Omental fat pad (tissue), 4 donors: ENCODE measurements around the gene FES. TPM values are rescaled to one million over a fixed set of nuclear protein-coding genes. Genes with fewer than 3 reads are reported as not detected.

ENCODE experiments used
- ATAC-seq: fragments of 150-250 bp; one replicate; pipeline ENCODE4 v1.9.1; 2016; ENCODE audit warnings: mild to moderate bottlenecking, moderate library complexity; ENCODE audit not compliant: low FRiP score
- DNase-seq: peaks from one replicate; pipeline ENCODE4 v3.0.0-alpha.2; 2019; ENCODE audit warnings: low spot score
- total RNA-seq, 4 donors: library from RNA; depleted of rRNA; stranded (reverse); fragments of >200 nt; gene quantifications; one replicate each; pipeline ENCODE4 v1.1.0, GENCODE V29; 2016
- TF ChIP-seq, protein P1 (sequence below), 3 donors: fragments of 450-650 bp; IDR thresholded peaks; one replicate each; pipeline ENCODE4 v1.5.1; 2016 to 2017; ENCODE audit warnings: antibody characterized with exemption in 3 of 3, mild to moderate bottlenecking in 3 of 3, moderate library complexity in 2 of 3

Gene FES
- total RNA-seq, 4 donors from 2014 or later: 57.0 to 146 (median 77.2) TPM

DNA sequence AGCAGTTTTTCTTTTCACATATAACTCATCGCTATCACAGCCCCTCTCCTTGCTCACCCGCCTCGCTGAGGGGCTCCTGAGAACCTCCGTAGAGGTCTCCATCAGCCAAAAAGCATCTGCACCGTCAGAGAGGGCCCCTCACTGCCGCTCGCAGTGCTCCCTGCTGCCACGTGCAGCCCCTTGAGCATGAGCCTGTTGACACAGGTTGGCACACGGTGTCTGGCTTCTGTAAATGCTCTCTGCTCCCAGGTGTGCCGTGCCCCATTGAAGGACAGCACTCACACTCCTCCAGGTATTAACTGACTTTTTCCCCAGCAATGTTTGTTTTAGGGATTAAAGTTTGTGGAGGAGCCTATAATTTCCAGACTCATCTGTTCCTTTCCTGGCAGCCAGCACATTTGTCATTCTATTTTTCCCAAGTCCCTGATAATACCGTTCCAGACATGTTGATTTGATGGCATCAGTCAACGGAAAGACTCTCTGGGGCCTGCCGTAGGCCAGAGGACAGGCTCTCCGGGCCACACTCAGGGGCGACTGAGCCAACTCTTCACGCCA lies 18.1 kb upstream of the FES start:
- TF ChIP-seq, protein P1, sequence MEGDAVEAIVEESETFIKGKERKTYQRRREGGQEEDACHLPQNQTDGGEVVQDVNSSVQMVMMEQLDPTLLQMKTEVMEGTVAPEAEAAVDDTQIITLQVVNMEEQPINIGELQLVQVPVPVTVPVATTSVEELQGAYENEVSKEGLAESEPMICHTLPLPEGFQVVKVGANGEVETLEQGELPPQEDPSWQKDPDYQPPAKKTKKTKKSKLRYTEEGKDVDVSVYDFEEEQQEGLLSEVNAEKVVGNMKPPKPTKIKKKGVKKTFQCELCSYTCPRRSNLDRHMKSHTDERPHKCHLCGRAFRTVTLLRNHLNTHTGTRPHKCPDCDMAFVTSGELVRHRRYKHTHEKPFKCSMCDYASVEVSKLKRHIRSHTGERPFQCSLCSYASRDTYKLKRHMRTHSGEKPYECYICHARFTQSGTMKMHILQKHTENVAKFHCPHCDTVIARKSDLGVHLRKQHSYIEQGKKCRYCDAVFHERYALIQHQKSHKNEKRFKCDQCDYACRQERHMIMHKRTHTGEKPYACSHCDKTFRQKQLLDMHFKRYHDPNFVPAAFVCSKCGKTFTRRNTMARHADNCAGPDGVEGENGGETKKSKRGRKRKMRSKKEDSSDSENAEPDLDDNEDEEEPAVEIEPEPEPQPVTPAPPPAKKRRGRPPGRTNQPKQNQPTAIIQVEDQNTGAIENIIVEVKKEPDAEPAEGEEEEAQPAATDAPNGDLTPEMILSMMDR (IDR thresholded peaks at IDR 0.05): no peak
- DNase-seq: no peak
- no peak for ATAC-seq

DNA sequence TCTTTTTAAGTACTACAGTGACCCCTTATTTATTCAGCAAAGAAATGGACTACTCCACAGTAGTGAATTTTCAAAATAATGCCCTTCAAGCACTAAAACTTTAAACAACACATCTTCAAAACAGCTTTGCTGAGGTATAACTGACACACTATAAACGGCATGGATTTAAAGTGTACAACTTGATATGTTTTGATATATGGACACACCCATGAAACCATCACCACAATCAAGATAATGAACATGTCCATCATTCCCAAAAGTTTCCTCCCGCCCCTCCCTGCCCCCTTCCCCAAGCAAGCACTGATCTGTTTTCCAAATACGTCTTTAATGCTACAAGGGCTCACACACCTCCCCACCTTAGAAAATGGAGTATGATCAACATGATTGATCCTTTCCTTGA lies 17.5 kb upstream of the FES start:
- ATAC-seq (no peak), DNase-seq (no peak)
- TF ChIP-seq, protein P1 (IDR thresholded peaks at IDR 0.05): no peak

DNA sequence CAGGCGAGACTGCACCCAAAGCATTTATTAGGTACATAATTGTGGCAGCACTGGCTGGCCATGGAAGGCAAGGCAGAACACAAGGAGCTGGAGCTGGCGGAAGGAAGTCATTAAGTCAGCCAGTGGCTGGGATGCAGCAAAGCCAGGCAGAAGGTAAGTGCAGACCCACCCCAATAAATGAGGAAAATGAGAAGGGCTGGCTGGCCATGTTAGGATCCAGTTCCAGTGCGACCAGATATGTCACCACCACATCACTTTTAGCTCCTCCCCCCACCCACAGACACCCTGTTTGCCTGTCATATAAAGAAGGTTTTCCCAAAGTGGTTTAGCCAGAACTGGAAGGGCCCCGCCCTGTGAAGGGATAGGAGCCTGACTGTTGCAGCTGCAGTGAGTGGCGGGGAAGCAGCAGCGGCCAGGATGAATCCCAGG lies 16.0 kb upstream of the FES start, which contains the start of gene FURIN:
TSS of gene FURIN (plus strand) at position 328 of the 429 bp plus-strand sequence. CDS start 7,153 bp downstream, outside the sequence.
- no peak for ATAC-seq
- DNase-seq: no peak
- TF ChIP-seq, protein P1 (IDR thresholded peaks at IDR 0.05): no peak

DNA sequence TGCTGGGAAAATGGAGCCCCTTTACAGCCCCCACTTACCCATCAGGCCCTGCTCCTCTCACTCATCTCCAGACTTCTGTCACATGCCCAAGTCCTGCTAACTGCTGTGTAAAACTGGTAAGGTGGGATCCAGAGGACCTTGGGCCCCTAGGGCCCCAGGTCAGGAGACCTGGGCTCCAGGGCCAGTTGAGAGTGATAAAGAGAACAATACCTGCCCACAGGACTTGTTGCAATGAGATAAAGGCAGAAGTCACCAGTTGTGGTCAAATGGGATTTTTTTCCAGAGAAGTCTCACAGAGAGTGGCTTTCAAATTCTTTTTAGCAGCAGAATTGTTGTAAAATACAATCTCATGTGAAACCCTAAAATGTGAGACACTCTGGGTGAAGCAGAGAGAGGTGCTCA lies 15.2 kb upstream of the FES start:
- ATAC-seq: no peak
- TF ChIP-seq, protein P1 (IDR thresholded peaks at IDR 0.05): no peak
- no peak for DNase-seq

DNA sequence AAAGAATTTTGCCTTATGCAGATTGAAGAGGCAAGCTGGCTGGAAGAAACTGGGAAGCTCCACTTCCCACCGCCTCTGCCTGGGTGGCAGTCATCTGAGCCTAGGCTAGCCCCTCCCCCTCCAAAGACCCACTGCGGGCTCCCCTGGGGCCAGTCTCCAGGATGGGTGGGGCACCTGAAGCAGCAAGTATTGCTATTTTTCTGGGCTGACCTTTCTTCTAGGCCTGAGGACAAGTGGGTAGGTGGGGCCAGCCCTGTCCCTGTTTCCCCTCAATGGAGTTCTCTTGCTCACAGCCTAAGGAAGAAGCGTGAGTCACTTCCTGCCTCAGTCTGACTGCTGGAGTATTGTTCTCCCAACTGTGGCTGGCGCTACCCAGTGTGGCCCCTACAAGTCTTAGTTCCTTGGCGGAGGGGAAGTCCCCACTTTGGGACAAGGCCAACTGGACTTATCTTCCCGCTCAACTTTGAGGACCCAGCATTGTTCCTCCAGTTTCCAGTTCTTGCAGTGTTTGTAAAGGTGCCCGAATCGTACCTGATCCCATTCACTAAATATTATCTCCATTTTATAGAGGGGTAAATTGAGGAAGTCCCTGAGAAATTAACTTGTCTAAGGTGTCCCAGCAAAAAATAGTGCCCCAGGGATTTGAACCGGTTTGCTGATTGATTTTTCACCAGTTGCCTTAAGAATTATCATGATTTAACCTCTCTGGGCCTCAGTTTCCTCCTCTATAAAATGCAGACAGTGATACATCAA lies 14.5 kb upstream of the FES start:
- DNase-seq: no peak
- TF ChIP-seq, protein P1 (IDR thresholded peaks at IDR 0.05): no peak

DNA sequence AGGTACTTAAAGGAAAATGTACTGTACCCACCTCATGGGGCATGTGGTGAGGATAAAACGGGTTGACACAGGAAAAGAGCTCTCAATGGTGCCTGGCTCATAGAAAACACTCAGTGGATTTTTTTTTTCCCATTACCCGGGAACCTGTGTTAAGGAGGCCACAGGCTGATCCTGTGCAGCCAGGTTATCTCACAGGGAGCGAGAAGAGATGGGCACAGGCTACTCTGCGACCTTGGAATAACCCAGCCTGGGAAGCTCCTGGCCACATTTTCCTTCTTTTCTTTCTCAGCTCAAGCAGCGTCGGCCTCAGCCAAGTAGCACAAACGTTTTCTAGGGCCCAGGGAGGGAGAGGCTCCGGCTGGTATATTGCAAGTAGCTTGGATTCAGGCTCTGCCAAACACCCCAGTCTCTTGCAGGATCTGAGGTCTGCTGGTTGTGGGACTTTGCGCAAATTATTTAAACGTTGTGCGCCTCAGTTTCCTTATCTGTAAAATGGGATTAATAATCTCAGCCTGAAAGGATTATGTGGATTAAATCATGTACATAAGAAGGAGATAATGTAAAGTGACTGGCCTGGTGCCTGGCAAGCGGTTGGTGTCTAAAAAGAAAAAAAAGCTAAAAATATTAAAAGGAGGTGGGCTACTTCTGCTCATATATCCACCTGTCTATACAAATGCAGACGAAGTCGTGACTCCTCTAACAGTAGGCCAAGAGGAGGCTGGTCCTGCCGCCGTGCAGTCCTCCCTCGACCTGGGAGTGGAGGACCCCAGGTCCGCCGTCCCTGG lies 13.8 kb upstream of the FES start:
- DNase-seq: no peak
- no peak for ATAC-seq
- TF ChIP-seq, protein P1 (IDR thresholded peaks at IDR 0.05): no peak

More for the DNA sequence above, 14.5 kb upstream of the FES start:
- ATAC-seq: peak; percentile 69
